SW 1271 (cell line): ENCODE measurements around the gene COX18.
A peak's percentile ranks its signal among the peaks of the same experiment; 100 is the strongest.

Experiments
- DNase-seq, 2 experiments: peaks; one replicate each; lab custom pipeline; 2025; lab: John Stamatoyannopoulos, UW

COX18 gene

GRCh38 chr4:73053076-73053475, 16.4 kb downstream of the COX18 start:
- DNase-seq, result no peak

- no peak for DNase-seq
Measured at GRCh38 chr4:73051625-73052024, 17.9 kb downstream of the COX18 start.

DNA sequence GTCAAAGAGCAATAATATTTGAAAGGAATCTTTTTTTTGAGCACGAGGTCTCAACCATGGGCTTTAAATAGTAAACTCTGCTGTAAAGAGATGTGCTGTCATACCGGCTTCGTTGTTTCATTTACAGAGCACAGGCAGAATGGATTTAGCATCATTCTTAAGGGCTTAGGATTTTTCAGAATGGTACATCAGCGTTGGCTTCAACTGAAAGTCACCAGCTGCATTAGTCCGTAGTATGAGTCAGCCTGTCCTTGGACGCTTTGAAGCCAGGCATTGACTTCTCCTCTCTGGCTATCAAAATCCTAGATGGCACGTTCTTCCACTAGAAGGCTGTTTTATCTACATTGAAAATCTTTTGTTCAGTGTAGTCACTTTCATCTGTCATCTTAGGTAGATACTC, 23.6 kb downstream of the COX18 start:
- DNase-seq, result no peak

- no peak for DNase-seq
Measured at GRCh38 chr4:73037057-73037456, 32.5 kb downstream of the COX18 start.

GRCh38 chr4:73036123-73036522, 33.4 kb downstream of the COX18 start:
- no peak for DNase-seq

DNA sequence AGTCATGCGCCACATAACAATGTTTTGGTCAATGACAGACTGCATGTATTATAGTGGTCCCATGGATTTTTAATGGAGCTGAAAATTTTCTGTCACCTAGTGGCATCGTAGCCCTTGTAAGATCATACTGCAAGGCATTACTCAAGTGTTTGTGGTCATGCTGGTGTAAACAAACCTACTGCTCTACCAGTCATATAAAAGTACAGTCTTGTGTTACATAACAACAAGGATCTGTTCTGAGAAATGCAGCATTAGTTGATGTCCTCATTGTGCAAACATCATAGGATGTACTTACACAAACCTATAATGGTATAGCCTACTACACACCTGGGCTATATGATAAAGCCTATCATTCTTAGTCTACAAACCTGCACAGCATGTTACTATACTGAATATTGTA, 34.6 kb downstream of the COX18 start:
- DNase-seq, result no peak

GRCh38 chr4:73028621-73029020, 40.9 kb downstream of the COX18 start:
- no peak for DNase-seq

GRCh38 chr4:73021634-73022033, 47.9 kb downstream of the COX18 start:
- DNase-seq, result peak in 1 of 2 experiments; percentile 43

GRCh38 chr4:73019462-73020047, 50.0 kb downstream of the COX18 start:
- DNase-seq, result peak in 1 of 2 experiments; percentile 16

DNA sequence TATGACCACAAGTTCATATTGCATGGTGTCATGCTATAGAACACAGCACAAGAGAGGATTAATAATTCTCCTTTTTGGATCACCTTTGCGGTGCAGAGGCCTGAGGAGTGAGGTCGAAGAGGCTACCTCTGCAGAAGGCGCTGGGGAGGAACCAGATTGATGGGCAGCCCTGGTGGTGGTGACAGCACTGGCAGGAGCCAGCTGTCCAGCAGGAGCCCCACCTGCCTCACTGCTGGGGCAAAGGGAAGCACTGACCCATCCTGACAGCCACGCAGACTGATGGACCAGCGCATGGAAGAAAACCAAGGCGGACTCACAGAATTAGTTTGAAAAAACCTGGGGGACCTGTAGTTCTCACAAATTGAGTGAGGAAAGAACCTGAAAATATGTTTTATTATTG, 50.9 kb downstream of the COX18 start:
- DNase-seq, result no peak

DNA sequence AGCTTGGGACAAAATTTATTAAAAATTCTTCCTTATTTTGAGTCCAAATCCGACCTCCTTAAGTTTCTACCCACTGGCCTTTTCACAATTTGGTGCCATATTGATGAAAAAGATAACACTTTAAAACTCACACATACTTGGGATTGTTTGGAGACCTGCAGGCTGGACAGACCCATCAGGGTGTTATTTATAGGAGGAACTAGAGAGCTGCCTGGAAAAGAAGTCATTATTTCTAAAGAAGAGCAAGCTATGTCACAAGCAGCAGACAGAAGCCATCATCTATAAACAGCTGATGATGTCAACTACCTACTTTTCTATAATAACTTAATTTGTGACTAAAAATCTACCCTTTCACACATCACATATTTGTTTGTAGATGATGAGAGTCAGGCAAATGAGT, 56.2 kb downstream of the COX18 start:
- no peak for DNase-seq

DNA sequence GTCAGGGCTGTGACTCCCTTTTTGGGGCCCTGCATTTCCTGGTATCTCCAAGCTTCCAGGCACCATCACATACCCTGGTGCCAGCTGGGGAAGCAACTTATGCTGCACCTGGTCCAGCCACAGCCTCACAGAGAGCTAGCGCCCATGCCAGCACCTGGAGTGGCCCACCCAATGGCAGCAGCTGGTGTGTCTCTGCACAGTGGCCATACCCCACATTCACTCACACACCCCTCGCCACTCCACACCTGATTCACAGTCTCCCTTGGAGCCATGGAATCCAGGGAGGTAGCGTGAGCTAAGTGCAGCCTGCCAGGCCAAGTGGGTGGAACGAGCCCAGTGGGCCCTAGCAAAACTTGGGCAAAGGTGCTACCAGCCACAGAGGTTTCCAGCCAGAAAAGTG, 56.8 kb downstream of the COX18 start:
- DNase-seq, result no peak

DNA sequence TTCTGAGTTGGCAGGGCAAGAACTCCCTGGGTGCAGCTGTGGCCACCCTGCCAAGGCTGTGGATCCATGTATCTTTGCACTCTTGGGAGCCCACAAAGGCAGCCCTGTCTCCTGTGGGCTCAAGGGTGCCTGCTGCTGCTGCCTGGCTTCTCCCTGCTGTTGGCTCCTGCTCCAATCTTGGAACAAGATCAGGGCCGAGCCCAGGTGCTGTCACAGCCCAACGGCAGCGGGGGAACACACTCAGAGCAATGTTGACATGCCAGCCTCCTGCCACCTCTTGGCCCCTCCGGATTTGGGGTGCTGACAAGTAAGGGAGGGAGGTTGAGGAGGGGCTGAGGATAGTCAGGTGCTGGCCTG, 57.9 kb downstream of the COX18 start:
- DNase-seq, result no peak

DNA sequence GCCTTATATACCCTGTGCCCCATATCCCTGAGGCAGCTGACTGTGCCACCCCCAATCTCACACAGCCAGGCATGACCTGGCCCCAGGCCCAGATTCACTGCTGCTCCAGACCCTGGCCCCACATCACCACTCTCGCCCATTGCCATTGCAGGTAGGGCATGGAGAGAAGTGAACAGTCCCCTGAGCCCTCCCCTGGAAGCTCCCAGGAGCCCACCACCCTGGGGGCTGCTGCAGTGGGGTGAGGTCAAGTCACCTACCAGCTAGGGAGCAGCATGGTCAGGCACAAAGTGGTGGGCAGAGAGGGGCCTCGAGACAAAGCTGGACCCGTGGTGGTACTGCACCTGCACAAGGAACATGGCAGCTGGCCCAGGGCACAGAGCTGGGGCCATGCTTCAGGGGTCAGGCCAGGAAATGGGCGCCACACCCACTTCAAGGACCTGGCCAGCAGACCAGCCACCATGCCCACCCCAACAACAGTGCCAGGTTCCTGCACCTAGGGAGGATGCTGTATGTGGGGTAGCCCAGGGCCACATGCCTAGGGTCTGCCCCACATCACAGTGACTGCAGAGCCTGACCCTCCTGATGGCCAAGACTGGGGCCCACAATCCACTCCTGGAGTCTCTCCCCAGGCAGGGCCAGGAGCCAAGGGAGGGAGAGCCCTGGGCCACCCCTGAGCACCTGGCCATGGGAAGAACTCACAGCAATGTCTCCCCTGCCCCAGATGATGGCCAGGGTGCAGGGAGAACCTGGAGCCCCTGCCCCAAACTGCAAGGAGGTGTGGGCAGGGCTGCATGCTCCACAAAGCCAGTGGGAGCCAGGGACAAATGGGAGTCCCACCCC, 58.5 kb downstream of the COX18 start:
- DNase-seq, result no peak

DNA sequence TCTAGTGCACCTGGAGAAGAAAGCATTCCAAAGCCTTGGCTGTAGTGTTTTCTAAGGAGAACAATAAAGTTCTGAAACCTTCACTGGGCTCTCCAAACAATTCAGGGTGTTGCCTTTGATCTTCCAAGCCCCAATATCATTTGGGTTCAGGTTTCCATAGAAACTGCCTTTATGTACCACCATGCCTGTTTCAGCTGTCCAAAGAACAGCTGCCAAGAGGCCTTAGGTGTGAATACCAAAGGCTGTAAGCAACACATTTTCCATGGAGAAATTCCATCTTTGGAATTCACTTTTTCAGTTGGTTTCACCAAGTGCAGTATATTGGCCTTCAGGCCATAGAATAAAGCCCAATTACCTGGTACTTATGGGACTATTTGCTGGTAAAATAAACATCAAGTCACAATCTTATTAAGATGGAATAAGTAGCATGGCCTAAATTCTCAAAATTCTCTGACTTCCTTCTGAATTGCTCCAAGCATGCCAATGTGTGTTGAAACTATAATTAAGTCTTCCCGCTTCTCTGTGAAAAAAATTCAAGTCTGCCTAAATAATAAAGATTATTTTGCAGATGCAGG, 61.9 kb downstream of the COX18 start:
- DNase-seq, result no peak

DNA sequence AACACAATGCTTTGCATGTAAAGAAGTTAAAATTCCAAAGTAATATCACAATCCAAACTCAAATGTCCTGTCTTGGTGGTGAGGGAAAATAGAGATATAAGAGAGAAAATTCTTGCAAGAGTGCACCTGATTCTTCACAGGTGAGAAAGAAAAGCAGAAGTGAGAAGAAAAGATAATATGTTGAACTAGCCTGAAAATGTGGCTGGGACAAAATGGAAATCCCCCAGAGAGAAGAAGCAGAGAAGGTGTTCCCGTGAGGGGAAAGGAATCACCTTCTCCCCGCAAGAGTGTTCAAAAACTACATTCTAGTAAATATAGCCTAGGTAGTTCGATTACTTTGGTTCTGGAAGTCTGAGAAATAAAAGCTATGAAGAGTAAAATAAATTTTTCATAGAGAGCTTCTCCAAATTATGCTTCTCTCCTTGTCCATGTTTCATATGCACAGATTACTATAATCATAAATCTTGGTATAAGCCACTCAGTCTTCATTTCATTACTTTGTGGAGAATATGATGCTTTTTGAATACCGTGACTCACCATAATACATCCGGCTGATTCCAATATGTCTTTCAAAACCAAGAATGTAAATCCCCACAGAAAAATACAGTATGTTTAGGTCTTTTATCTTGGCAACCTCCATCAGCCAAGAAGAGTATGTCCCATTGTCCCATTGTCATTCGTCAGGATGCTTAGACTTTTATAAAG, 63.1 kb downstream of the COX18 start:
- no peak for DNase-seq

- DNase-seq, result no peak
Measured at GRCh38 chr4:73005514-73005913, 64.0 kb downstream of the COX18 start.
